Activated CD8-positive, alpha-beta memory T cell treated with anti-CD3 and anti-CD28 coated beads, Interleukin-2, amount 50 U/mL, for 24 hours (primary cell): ENCODE measurements around the gene METTL21A.
A peak's percentile ranks its signal among the peaks of the same experiment; 100 is the strongest.
"Not testable (repeated sequence)": the region's sequence is repeated elsewhere in the genome, so short reads cannot be mapped to it uniquely, and the experiment has no call there.

Source experiments
- DNase-seq: peaks from one replicate; pipeline ENCODE4 v3.0.0-alpha.2; 2020; ENCODE audit errors: extremely low read depth

METTL21A gene

GRCh38 chr2:207625014-207625907 is at the start of gene METTL21A:
Gene METTL21A, minus strand, starts transcription at chr2:207625394. Its CDS starts 1,019 bp downstream, at chr2:207624375.
- peak; percentile 81 for DNase-seq

- DNase-seq: no peak
Observed at GRCh38 chr2:207674826-207675225, 49.6 kb upstream of the METTL21A start.

- DNase-seq: no peak
Observed at GRCh38 chr2:207674266-207674774, 49.1 kb upstream of the METTL21A start.

DNA sequence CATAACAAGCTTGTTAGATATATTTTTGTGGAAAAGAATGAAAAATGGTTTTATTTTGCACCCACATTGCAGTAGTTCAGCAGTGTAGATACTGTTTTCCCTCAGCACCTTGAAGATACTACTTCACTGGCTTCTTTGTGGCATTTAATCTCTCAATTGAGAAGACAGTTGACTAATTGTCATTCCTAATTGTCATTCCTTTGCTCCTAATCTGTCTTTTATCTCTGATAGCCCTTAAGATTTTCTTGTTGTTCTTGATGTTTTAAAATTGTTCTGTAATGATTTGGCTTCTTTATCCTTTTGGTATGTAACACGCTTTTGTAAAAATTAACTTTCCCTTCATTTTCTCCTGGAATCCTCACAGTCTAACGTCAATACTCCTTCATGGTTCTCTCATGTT is 48.2 kb upstream of the METTL21A start:
- DNase-seq: no peak

GRCh38 chr2:207670887-207671286 is 45.7 kb upstream of the METTL21A start:
- no peak for DNase-seq

DNA sequence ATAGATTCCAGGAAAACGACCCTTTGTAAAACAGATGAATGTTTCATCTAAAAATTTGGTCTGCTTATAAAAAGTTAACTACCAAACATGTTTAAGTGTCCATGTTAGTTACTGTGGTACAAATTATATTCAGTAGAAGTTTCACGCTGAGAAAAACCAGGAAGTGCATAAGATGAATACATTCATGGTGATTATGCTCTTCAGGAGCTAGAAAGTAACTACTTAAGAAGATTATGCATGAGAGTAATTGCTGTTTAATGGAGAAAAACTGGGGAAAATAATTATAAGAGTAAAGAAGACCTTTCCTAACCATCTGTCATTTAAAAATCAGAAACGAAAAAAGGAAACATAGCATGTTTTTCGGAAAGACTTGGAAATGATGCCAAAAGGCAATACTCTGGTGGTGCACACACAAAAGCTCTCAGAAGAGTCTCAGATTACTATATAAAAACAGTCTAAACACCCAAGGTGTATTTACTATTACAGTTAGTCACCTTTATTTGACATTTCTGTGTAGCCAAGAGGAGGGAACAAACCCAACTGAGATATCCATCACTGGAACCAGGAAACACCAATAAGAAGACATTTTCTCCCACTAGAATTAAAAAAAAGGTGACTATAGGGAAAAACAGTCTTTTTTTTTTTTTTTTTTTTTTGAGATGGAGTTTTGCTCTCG is 38.8 kb upstream of the METTL21A start:
- no peak for DNase-seq

DNA sequence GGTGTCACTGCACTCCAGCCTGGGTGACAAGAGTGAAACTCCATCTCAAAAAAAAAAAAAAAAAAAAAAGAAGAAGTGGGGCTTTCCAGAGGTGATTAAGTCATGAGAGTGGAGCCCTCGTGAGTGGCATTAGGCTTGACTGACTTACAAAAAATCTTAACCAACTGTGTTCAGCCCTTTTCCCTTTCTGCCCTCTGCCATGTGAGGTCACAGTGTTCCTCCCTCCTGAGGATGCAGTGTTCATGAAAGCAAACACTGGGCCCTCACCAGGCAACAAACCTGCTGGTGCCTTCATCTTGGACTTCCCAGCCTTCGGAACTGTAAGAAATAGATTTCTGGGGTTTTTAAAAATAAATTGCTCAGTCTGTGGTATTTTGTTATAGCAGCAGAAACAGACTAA is 37.0 kb upstream of the METTL21A start:
- DNase-seq: no peak

- no peak for DNase-seq
Observed at GRCh38 chr2:207660994-207661393, 35.8 kb upstream of the METTL21A start.

- DNase-seq: no peak
Observed at GRCh38 chr2:207658156-207658555, 33.0 kb upstream of the METTL21A start.

DNA sequence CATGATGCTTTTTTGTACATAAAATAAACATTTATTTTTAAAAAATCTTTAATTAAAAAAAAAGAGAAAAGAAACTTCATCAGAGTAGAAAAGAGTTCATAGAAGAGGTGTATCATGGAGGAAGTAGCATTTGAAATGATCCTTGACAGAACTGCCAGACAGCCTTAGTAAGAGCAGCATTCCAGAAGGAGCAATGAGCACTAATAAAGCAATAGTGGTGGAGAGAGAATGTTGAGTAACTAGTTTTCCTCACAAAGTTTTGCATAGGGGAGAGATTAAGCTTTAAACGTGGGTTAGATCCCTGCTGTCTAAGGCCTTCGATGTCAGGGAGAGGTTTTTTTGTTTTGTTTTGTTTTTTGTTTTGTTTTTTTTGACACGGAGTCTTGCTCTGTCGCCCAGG is 29.8 kb upstream of the METTL21A start:
- DNase-seq: no peak

GRCh38 chr2:207646582-207646981 is 21.4 kb upstream of the METTL21A start:
- not testable (repeated sequence) for DNase-seq

GRCh38 chr2:207643892-207644291 is 18.7 kb upstream of the METTL21A start:
- DNase-seq: no peak

GRCh38 chr2:207640661-207641060 is 15.5 kb upstream of the METTL21A start:
- DNase-seq: no peak

DNA sequence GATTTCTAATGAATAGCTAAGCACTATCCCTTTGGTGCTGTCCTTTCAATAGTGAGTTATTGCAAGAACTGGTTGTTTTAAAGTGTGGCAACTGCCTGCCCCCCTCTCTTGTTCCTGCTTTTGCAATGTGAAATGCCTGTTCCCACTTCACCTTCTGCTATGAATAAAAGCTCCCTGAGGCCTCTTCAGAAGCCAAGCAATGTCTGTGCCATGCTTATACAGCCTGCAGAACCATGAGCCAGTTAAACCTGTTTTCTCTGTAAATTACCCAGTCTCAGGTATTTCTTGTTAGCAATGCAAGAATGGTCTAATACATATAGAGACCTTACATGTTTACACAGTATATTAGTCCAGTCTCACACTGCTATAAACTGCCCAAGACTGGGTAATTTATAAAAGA is 15.0 kb upstream of the METTL21A start:
- no peak for DNase-seq

DNA sequence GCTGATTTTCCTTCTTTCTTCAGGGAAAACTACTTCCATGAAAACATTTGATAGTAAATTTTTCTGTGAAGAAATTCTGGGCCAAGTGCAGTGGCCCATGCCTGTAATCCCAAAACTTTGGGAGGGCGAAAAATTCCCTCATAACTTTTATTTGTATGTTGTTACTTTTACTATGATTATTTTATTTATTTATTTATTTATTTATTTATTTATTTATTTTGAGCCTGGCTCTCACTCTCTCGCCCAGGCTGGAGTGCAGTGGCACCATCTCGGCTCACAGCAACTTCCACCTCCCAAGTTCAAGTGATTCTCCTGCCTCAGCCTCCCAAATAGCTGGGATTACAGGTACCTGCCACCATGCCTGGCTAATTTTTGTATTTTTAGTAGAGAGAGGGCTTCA is 14.1 kb upstream of the METTL21A start:
- DNase-seq: not testable (repeated sequence)

DNA sequence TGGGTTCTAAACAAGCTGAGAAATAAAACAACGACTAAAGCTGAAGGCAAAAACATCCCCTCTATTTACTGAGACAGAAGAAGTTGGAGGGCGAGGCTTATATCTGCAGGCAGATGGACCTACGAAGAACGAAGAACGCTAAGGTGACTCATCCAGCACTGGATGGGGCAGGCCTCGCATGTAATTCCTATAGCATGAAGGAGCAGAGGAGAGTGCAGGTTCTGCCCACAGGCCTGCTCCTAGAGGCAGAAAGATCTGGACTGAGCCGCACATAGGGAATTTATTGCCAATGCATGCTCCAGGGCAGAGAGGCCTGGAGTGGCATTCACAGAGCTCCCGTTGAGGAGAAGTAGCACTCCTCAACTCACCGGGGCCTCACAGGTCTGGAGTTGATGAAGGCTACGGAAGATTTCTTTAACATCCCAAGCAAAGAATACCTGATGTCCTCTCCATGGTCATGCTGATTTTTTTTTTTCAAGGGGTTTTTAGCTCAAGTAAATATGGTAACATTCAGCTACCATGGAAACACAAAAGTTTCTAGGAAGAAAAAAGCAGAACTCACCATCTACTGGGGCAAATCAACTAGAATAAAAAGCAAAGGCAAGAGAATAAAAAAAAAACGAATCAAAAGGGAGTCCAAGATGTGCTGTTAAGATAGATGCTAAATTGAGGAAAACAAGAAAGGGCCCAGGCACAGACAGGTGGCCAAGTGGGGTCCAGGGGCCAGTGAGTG is 10.4 kb upstream of the METTL21A start:
- DNase-seq: no peak

DNA sequence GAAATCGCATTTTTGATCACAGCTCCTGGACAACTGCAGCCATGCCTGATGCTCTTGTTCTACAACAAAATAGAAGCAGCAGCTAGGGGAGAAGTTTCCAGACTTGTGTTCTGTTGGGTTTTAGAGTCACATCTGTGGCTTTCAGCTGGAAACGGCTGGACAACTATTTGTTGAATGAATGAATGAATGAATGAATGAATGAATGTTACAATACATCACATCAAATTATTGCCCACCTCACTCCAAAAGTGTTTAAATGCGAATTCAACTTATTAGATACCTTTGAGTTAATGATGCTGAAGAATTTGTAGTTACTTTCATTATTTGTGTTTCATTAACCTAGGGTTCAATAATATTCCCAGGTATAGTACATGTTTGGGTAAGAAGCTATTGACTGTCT is 8.5 kb upstream of the METTL21A start:
- no peak for DNase-seq

DNA sequence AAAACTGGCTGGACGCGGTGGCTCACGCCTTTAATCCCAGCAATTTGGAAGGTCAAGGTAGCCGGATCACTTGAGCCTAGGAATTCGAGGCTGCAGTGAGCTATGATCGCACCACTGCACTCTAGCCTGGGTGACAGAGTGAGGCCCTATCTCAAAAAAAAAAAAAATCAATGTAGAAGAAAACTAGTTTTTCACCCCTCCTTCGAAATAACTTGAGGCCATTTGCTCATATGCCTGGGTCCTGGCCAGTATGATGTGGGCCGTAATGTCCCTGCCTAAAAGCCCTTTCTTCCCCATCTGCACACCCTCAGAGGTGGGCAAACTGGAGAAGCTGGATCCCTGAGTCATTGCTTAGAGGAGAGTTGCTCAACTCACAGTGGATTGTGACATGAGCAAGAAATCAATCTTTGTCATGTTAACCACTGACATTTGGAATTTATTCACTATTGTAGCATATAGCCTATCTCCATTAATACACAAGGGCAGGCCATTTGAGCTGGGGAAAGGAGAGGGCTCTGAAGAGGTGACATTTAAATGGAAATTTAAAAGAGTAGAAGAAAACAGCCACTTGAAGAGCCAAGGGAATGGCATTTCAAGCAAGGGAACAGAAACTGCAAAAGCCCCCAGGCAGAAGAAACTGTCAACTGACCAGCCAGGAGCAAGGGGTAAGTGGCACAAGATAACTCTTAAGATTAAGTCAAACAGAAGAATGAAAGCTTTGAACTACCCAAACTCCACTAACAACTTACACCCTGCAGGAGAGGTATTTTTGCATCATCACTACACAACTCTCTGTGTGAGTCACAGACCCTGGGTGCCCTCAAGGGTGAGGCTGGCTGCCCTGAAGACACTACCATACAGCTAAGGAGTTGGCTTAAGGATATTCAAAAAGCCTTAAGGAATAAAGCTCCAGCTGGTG is 7.6 kb upstream of the METTL21A start:
- no peak for DNase-seq

DNA sequence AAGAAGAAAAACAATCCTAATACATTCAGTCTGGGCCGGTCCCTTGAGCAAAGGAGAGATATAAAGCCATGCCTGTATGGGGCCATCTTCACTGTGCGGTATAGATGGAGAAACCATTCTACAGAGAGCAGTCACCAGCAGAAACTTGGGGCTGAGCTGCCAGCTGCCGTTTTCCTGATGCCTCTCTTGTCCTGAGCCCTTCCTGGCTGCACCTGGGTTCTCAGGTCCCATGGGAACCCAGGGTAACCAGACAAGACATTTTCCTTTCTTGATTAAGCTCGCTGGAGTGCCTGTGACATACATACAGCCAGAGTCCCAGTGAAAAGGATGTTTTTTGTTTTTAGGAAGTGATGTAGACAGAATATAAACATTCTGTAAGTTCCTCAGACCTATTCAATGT is 5.3 kb upstream of the METTL21A start:
- no peak for DNase-seq

GRCh38 chr2:207629553-207629952 is 4.4 kb upstream of the METTL21A start:
- no peak for DNase-seq
